HG03139 (cell line): ENCODE data around the gene CYP2D6.
A peak's percentile ranks its signal among the peaks of the same experiment; 100 is the strongest.

Source experiments
- ATAC-seq: cut with Tn5 transposase; IDR thresholded peaks from one replicate; pipeline ENCODE4 v1.9.1; 2021; ENCODE audit not compliant: unreplicated experiment

CYP2D6 gene

GRCh38 chr22:42090596-42091454 lies 39.8 kb downstream of the CYP2D6 start, which contains the start of gene NDUFA6:
Gene NDUFA6, minus strand, starts transcription at chr22:42090772. Its CDS starts 28 bp downstream, at chr22:42090744.
- peak; percentile 94 for ATAC-seq

- no peak for ATAC-seq
These were observed 44.6 kb downstream of the CYP2D6 start for GRCh38 chr22:42086051-42086450.

- no peak for ATAC-seq
These were observed 45.7 kb downstream of the CYP2D6 start for GRCh38 chr22:42084874-42085273.

GRCh38 chr22:42083119-42083518 lies 47.5 kb downstream of the CYP2D6 start:
- ATAC-seq = no peak

GRCh38 chr22:42080287-42080686 lies 50.3 kb downstream of the CYP2D6 start:
- ATAC-seq = no peak

GRCh38 chr22:42079319-42080251 lies 51.0 kb downstream of the CYP2D6 start, which contains the start of gene SMDT1:
Gene SMDT1, plus strand, starts transcription at chr22:42079700. Its CDS starts 69 bp downstream, at chr22:42079769.
- peak; percentile 75 for ATAC-seq

GRCh38 chr22:42078469-42079318 lies 51.9 kb downstream of the CYP2D6 start:
- ATAC-seq = peak; percentile 2

GRCh38 chr22:42077486-42078125 lies 53.0 kb downstream of the CYP2D6 start:
- no peak for ATAC-seq

GRCh38 chr22:42076764-42077485 lies 53.7 kb downstream of the CYP2D6 start:
- ATAC-seq = no peak
